Kidney (tissue), 14 donors: ENCODE measurements around the gene METTL18. TPM values are rescaled to one million over a fixed set of nuclear protein-coding genes. Genes with fewer than 3 reads are reported as not detected.

Source experiments
- DNase-seq, 5 donors: peaks; one replicate each; pipeline ENCODE4 v3.0.0-alpha.2; 2013 to 2020
- FAIRE-seq: peaks from 2 replicates; lab custom pipeline; 2012; peaks lifted over from hg19 to GRCh38; lab: Jason Lieb, UNC
- H3K27ac ChIP-seq, 2 donors: one replicate each; pipeline ENCODE4 v1.7.0; 2013; ENCODE audit warnings: low read depth in 2 of 2, low read length in 2 of 2, inconsistent platforms in 1 of 2
- H3K27me3 ChIP-seq: one replicate; pipeline ENCODE4 v1.7.1; 2013; ENCODE audit warnings: low read length, inconsistent platforms; ENCODE audit not compliant: control insufficient read depth, insufficient read depth
- H3K36me3 ChIP-seq, 3 donors: one replicate each; pipeline versions ENCODE4 v1.7.0 to v1.7.1; 2013; ENCODE audit warnings: low read length in 3 of 3, control low read depth in 1 of 3, inconsistent platforms in 1 of 3; ENCODE audit not compliant: insufficient read depth in 3 of 3, control insufficient read depth in 2 of 3
- H3K4me1 ChIP-seq, 3 donors: one replicate each; pipeline versions ENCODE4 v1.7.0 to v1.7.1; 2013; ENCODE audit warnings: low read length in 3 of 3, inconsistent platforms in 1 of 3, low read depth in 1 of 3; ENCODE audit not compliant: control insufficient read depth in 2 of 3, insufficient read depth in 2 of 3
- H3K4me3 ChIP-seq, 3 donors: one replicate each; pipeline versions ENCODE4 v1.7.0 to v1.8.1; 2013; ENCODE audit warnings: low read length in 3 of 3, control low read depth in 1 of 3, inconsistent platforms in 1 of 3
- H3K9ac ChIP-seq, 3 donors: one replicate each; pipeline versions ENCODE4 v1.7.0 to v1.7.1; 2013; ENCODE audit warnings: low read length in 3 of 3, control low read depth in 1 of 3, inconsistent platforms in 1 of 3
- H3K9me3 ChIP-seq, 3 donors: one replicate each; pipeline versions ENCODE4 v1.7.0 to v1.7.1; 2013; ENCODE audit warnings: low read length in 3 of 3, control low read depth in 1 of 3, inconsistent platforms in 1 of 3; ENCODE audit not compliant: control insufficient read depth in 2 of 3, insufficient read depth in 1 of 3
- CTCF ChIP-seq: IDR thresholded peaks from 3 replicates; pipeline ENCODE4 v1.5.1; 2012; ENCODE audit warnings: mild to moderate bottlenecking, moderate library complexity, borderline replicate concordance; ENCODE audit not compliant: insufficient read depth; ENCODE audit errors: extremely low read depth
- intact Hi-C: fragments of 100-400 bp; cut with DNase I; formaldehyde crosslinking; loops from one replicate; pipeline ENCODE4 v1.11.1; 2022
- polyA plus RNA-seq: library from polyadenylated mRNA; stranded (reverse); fragments of 350-450 nt; fragmentation: Illumina TruSeq; extraction: RNeasy Lipid Tissue Mini Kit (QIAGEN cat#74804); gene quantifications from one replicate; pipeline ENCODE4 v1.2.3, GENCODE V29; 2014; ENCODE audit warnings: low read depth, low replicate concordance; ENCODE audit not compliant: insufficient read depth
- total RNA-seq: library from RNA; stranded (reverse); fragmentation: NEBNext Ultra II Directional; extraction: Animal tissue kit (Norgen Biotek cat#: 25700); gene quantifications from one replicate; pipeline ENCODE4 v1.2.1, GENCODE V29; 2021
- donor health status: control.
- donor health status: control.
- donor health status: control.
- donor health status: control.
- donor health status: control.
- donor health status: DM: yes; HTN: yes; CAD: no.
- donor health status: Normal renal cell carcinoma (clear cell type).

The METTL18 gene
- total and polyA plus RNA-seq, 2 donors from 2014 or later, result 8.5 to 8.7 TPM

GRCh38 chr1:169795687-169796086, 980 bp upstream of the METTL18 start:
- H3K27me3 ChIP-seq, result no peaks in the 10 kb centered on the region
- peaks cover 2 to 6% (median 2%) of the 10 kb centered on the region in 3 donors for H3K36me3 ChIP-seq
- intact Hi-C loops, result no loop called here
- peaks cover 0 to 4% (median 4%) of the 10 kb centered on the region in 3 donors for H3K4me1 ChIP-seq
- H3K4me3 ChIP-seq, result peak overlapping the region; percentile 93 to 99 (median 99)
- H3K9me3 ChIP-seq, result no peaks in the 10 kb centered on the region
- FAIRE-seq, result no peak
- H3K9ac ChIP-seq, result peak overlapping the region in 1 of 3 donors; percentile 91
- no peak overlapping the region for H3K27ac ChIP-seq
- no peak for TF ChIP-seq CTCF
- peak in 2 of 5 donors; percentile 13 to 14 for DNase-seq

DNA sequence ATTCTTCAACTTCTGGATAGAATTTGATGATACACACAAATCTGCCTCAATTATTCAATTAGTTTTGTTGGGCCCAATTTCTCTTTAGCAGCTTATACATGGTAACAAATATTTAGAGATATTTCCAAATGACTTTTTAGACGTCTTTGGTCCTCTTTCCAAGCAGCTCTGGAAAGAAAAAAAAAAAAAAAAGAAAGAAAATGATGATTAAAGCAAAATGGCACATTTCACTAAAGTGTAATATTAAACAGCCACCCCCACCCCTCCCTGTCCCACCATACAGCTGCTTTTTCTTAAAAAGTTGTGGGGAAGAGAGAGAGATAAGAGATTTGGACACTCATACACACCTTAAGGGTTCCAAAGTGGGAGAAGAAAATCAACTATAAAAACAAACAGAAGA, 977 bp downstream of the METTL18 start:
- Histone ChIP-seq H3K36me3 (peaks cover 2 to 6% (median 2%) of the 10 kb centered on the region in 3 donors), H3K27ac (peak overlapping the region in 1 of 2 donors; percentile 97), H3K4me1 (peaks cover 0 to 4% (median 4%) of the 10 kb centered on the region in 3 donors), H3K9me3 (no peaks in the 10 kb centered on the region), H3K4me3 (peak overlapping the region; percentile 93 to 99 (median 99)), H3K27me3 (no peaks in the 10 kb centered on the region), H3K9ac (peak overlapping the region in 2 of 3 donors; percentile 92 to 93)
- intact Hi-C loops, result no loop called here
- FAIRE-seq (no peak), DNase-seq (no peak)
- no peak for TF ChIP-seq CTCF

DNA sequence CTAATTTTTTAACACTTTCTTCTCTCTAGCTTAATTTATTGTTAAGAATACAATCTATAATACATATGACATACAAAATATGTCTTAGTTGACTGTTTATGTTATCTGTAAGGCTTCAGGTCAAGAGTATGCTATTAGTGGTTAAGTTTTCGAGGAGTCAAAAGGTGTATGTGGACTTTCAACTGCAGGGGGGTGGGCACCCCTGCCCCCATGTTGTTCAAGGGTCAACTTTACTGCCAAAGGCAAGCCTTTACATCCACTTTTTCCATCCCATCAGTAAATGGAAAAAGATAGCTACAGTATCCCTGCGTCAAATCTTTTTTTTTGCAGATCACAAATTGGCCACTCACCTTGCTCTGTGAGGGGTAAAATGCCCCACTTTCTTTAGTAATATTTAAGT, 6.3 kb downstream of the METTL18 start:
- H3K4me1 ChIP-seq, result no peaks in the 10 kb centered on the region
- no peak overlapping the region for H3K9ac ChIP-seq
- FAIRE-seq (no peak), DNase-seq (no peak)
- no peak for TF ChIP-seq CTCF
- no peak overlapping the region for H3K27ac ChIP-seq
- intact Hi-C loops, result no loop called here
- H3K9me3 ChIP-seq, result no peaks in the 10 kb centered on the region
- no peak overlapping the region for H3K4me3 ChIP-seq
- peaks cover 2 to 6% (median 2%) of the 10 kb centered on the region in 3 donors for H3K36me3 ChIP-seq
- no peaks in the 10 kb centered on the region for H3K27me3 ChIP-seq

- TF ChIP-seq CTCF, result no peak
- Histone ChIP-seq H3K36me3 (no peaks in the 10 kb centered on the region), H3K9me3 (no peaks in the 10 kb centered on the region), H3K27ac (no peak overlapping the region), H3K9ac (no peak overlapping the region), H3K27me3 (no peaks in the 10 kb centered on the region), H3K4me1 (no peaks in the 10 kb centered on the region), H3K4me3 (no peak overlapping the region)
- intact Hi-C loops, result no loop called here
- FAIRE-seq, result no peak
- no peak for DNase-seq
Measured at GRCh38 chr1:169786974-169787373, 7.7 kb downstream of the METTL18 start.
